Type B pancreatic cell (in vitro differentiated cells): ENCODE measurements around the gene TBX21. TPM values are rescaled to one million over a fixed set of nuclear protein-coding genes. Genes with fewer than 3 reads are reported as not detected.

ENCODE experiments used
- DNase-seq: peaks from one replicate; pipeline ENCODE4 v3.0.0; 2021; ENCODE audit warnings: mixed read lengths; ENCODE audit not compliant: unreplicated experiment; ENCODE audit errors: extremely low spot score
- H3K27ac Mint-ChIP-seq: 2 replicates; pipeline ENCODE4 v1.8.0; 2021; ENCODE audit warnings: mild to moderate bottlenecking, mixed read lengths
- H3K27me3 Mint-ChIP-seq: 2 replicates; pipeline ENCODE4 v1.8.0; 2021; ENCODE audit warnings: mixed read lengths
- H3K36me3 Mint-ChIP-seq: 2 replicates; pipeline ENCODE4 v1.8.0; 2021; ENCODE audit warnings: mixed read lengths
- H3K4me1 Mint-ChIP-seq: one replicate; pipeline ENCODE4 v1.8.0; 2021; ENCODE audit warnings: mixed read lengths; ENCODE audit not compliant: unreplicated experiment
- H3K4me3 Mint-ChIP-seq: 2 replicates; pipeline ENCODE4 v1.8.0; 2021; ENCODE audit warnings: mild to moderate bottlenecking, mixed read lengths
- H3K9me3 Mint-ChIP-seq: 2 replicates; pipeline ENCODE4 v1.8.0; 2021; ENCODE audit warnings: mixed read lengths
- total RNA-seq: library from RNA; stranded (reverse); gene quantifications from 2 replicates; pipeline ENCODE4 v1.2.1, GENCODE V29; 2021; ENCODE audit warnings: low replicate concordance
- TF ChIP-seq, protein P1 (sequence below): fragments of 200-600 bp; sonication (generic); conservative IDR thresholded peaks from 2 replicates; pipeline ENCODE4 v1.5.0; 2021; ENCODE audit warnings: antibody characterized with exemption, mild to moderate bottlenecking

The TBX21 gene
- total RNA-seq, 1 donor from 2014 or later = not detected

DNA sequence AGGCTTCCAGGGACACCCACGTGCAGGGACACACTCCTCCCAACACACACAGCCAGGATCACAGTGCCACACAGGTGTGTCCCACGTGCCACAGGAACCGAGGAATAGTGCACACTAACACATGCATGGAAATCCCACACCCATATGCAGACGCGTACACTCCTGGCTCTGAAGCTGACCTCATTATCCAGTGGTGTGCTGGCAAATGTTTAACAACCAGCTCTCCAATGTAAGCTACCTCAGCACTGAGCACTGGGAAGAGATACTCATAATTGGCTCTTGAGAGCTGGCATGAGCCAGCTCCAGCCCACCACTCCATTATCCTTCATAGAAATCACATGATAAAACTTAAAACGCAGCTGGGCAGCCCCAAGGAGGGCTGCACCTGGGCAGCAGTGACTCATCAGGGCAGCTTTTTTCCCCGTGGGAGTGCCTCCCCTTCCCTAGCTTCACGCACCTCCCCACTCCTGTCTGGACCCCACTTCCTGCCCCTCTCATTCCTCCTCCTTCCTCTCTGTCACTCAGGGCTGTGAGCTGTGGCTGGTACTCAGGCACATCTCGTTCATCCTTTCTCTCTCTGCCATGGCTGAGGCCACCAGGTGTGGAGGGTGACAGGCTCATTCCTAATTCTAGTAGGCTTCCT, 14.9 kb upstream of the TBX21 start:
- no peak for DNase-seq
- Mint-ChIP-seq H3K27me3 (peaks cover 92% of the 10 kb centered on the region), H3K27ac (peak overlapping the region; percentile 57), H3K9me3 (no peaks in the 10 kb centered on the region), H3K36me3 (no peaks in the 10 kb centered on the region), H3K4me3 (no peak overlapping the region), H3K4me1 (peaks cover 12% of the 10 kb centered on the region)
- TF ChIP-seq, protein P1, sequence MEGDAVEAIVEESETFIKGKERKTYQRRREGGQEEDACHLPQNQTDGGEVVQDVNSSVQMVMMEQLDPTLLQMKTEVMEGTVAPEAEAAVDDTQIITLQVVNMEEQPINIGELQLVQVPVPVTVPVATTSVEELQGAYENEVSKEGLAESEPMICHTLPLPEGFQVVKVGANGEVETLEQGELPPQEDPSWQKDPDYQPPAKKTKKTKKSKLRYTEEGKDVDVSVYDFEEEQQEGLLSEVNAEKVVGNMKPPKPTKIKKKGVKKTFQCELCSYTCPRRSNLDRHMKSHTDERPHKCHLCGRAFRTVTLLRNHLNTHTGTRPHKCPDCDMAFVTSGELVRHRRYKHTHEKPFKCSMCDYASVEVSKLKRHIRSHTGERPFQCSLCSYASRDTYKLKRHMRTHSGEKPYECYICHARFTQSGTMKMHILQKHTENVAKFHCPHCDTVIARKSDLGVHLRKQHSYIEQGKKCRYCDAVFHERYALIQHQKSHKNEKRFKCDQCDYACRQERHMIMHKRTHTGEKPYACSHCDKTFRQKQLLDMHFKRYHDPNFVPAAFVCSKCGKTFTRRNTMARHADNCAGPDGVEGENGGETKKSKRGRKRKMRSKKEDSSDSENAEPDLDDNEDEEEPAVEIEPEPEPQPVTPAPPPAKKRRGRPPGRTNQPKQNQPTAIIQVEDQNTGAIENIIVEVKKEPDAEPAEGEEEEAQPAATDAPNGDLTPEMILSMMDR = no peak

GRCh38 chr17:47718634-47719405, 14.2 kb upstream of the TBX21 start:
- peaks cover 91% of the 10 kb centered on the region for H3K27me3 Mint-ChIP-seq
- H3K9me3 Mint-ChIP-seq = no peaks in the 10 kb centered on the region
- H3K27ac Mint-ChIP-seq = no peak overlapping the region

DNA sequence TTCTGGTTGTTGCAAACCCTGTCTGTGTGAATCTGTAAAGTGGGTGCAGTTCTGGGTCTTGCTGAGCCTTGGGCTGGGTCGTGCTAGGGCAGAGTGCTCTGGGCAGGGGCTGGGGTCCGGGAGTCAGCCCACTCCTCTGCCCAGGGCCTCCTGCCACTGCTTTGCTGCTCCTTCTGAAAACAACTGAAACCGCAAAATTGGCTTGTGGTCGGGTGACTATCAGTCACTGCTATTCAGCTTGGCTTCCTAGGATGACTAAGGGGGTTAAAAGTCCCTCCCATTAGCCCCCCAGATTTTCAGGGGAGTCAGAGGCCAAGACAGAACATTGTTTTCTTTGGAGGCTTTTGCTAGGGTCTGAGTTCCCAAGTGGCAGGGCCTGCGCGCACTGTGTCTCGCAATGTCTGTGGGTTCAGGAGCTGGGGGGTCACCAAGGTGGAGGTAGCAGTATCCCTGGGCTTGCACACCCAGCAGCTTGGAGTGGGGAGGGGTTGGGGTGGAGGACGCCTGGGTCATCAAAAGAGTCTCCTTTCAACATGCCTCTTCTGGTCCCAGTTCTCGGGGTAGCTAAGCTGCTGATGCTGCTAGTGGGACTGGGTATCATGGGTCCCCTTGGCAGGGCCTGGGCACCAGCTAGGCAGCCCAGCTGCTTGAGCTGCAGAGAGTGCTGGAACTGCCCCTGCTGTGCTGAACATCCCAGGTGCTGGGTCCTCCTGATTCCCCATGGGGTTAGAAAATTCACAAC, 13.5 kb upstream of the TBX21 start:
- H3K9me3 Mint-ChIP-seq = no peaks in the 10 kb centered on the region
- no peaks in the 10 kb centered on the region for H3K36me3 Mint-ChIP-seq
- H3K4me3 Mint-ChIP-seq = no peak overlapping the region
- peaks cover 88% of the 10 kb centered on the region for H3K27me3 Mint-ChIP-seq
- no peak for DNase-seq
- TF ChIP-seq, protein P1 = no peak
- peaks cover 12% of the 10 kb centered on the region for H3K4me1 Mint-ChIP-seq
- no peak overlapping the region for H3K27ac Mint-ChIP-seq

More at GRCh38 chr17:47718634-47719405, 14.2 kb upstream of the TBX21 start:
- no peak for DNase-seq
- no peaks in the 10 kb centered on the region for H3K36me3 Mint-ChIP-seq
- TF ChIP-seq, protein P1 = no peak
- H3K4me3 Mint-ChIP-seq = no peak overlapping the region
- H3K4me1 Mint-ChIP-seq = peaks cover 12% of the 10 kb centered on the region

DNA sequence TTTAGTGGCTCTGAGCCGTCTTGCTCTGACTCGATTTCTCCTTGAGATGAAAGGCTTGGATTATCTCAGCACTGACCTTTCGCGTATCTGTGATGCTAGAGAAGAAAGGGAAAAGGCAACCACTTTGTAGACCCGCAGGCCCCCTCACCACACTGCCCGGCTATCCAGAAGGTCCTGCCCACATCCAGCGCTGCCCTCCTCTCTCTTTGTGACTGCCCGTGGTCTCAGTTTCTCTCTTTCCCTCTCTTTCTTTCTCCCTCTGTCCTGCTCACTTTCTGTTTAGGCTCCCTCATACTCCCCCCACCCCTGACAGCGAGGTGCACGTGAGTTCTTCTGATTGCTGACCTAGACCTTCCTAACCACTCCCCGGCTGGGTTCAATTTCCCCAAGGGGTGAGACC, 12.8 kb upstream of the TBX21 start:
- Mint-ChIP-seq H3K9me3 (no peaks in the 10 kb centered on the region), H3K36me3 (no peaks in the 10 kb centered on the region), H3K4me3 (no peak overlapping the region), H3K27me3 (peaks cover 91% of the 10 kb centered on the region), H3K4me1 (peaks cover 12% of the 10 kb centered on the region), H3K27ac (no peak overlapping the region)
- no peak for DNase-seq
- TF ChIP-seq, protein P1 = no peak

DNA sequence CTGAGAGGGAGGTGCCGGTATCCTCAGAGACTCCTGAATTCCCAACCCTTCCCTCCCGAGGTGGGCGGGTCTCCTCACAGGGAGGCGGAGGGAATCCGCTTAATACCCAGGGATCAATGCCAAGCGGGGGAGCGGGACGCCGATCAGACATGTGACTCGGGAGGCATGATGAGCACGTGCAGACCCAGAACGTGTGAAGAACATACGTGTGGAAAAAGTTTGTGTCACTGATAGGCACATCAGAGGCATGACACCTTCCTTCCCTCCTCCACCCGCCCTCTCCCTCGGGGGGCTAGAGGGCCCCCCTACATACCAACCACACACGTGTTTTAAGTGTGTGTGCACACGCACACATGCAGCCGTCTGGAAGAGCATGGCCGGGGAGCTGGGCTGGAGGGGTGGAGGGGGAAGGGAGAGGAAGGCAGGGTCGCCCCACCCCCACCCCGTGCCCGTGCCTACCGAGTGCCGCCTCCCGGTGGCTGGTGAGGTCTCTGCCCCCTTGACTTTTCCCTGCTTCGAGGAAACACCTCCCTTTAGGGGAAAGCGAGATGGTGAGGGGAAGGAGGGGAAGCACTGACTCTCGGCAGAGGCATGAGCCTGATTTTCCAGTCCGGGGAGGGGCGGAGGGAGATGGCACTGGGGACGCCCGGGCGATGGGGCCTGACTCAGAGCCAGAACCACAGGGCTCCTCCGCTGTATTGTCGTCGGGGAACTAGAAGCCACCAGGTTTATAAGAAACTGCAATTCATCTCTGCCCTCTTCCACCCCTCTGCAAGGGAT, 12.1 kb upstream of the TBX21 start:
- Mint-ChIP-seq H3K27ac (no peak overlapping the region), H3K4me1 (peaks cover 12% of the 10 kb centered on the region), H3K36me3 (no peaks in the 10 kb centered on the region), H3K27me3 (peaks cover 88% of the 10 kb centered on the region), H3K9me3 (no peaks in the 10 kb centered on the region), H3K4me3 (no peak overlapping the region)
- TF ChIP-seq, protein P1 = no peak
- no peak for DNase-seq
